ENCODE measurements around the gene ZFYVE19. TPM values are rescaled to one million over a fixed set of nuclear protein-coding genes. Genes with fewer than 3 reads are reported as not detected.

ZFYVE19 gene
- total and polyA plus RNA-seq, 2 donors (not counting 3 experiments of a cell fraction or from before 2014, with no cell fraction given) = 29.7 to 47.2 TPM

DNA sequence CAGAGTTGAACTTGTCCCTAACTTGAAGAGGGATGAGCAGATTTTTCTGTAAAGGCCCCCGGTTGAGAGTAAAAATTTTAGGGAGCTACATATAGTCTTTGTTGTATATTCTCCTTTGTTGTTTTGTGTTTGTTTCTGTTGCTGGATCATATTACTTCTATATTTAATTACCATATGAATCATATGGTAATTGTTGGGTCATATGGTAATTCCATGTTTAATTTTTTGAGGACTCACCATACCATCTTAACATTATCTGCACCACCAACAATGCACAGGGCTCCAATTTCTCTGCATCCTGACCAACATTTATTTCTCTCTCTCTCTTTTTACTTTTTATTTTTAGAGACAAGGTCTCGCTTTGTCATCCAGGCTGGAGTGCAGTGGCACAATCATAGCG lies 7.4 kb upstream of the ZFYVE19 start:
- H3K9ac ChIP-seq (replicated peaks; ENCODE audit: extremely low read depth, insufficient read depth, low read length) = no peak overlapping the region
- dilution Hi-C loops (cut with MboI; ENCODE audit: extremely low pct_ligation_motif_present, low sequenced_read_pairs) (no loop called here), intact Hi-C loops (cut with micrococcal nuclease) (no loop called here)
- FAIRE-seq (no peak), DNase-seq (ENCODE audit: low read depth, low spot score) (no peak)
- BruUV-seq (replicated peaks) = no TSS peak
- no peak overlapping the region for H3K4me2 ChIP-seq (ENCODE audit: insufficient read depth, low read length)
- H4K20me1 ChIP-seq (replicated peaks; ENCODE audit: control insufficient read depth, extremely low read depth, insufficient read depth, low read length) = no peaks in the 10 kb centered on the region
- POLR2A ChIA-PET = no interaction called here
- H3K79me2 ChIP-seq (ENCODE audit: control insufficient read depth, insufficient read depth, low read length) = peaks cover 33% of the 10 kb centered on the region
- H3K9me3 ChIP-seq (replicated peaks; ENCODE audit: control insufficient read depth, insufficient read depth, low read length) = no peaks in the 10 kb centered on the region
- H2AFZ ChIP-seq (ENCODE audit: low read depth, low read length) = no peak overlapping the region
- CTCF ChIA-PET = no interaction called here
- H3K27me3 ChIP-seq (ENCODE audit: control insufficient read depth in 2 of 2, insufficient read depth in 2 of 2, low read length in 2 of 2) = no peaks in the 10 kb centered on the region
- H3K4me1 ChIP-seq (ENCODE audit: control insufficient read depth, extremely low read depth, insufficient read depth, low read length) = peaks cover 25% of the 10 kb centered on the region
- H3K4me3 ChIP-seq (replicated peaks in 1 of 3; ENCODE audit: insufficient read depth in 1 of 3, low read depth in 1 of 3, low read length in 3 of 3) = no peak overlapping the region
- peaks cover 0 to 2% of the 10 kb centered on the region in 2 experiments for H3K36me3 ChIP-seq (ENCODE audit: control insufficient read depth in 2 of 2, extremely low read depth in 1 of 2, insufficient read depth in 2 of 2, low read length in 2 of 2)
- no peak for TF ChIP-seq MYC (IDR thresholded peaks at IDR 0.05; ENCODE audit: low read depth, low read length)
- H3K9me1 ChIP-seq (replicated peaks; ENCODE audit: control insufficient read depth, extremely low read depth, insufficient read depth, low read length) = no peaks in the 10 kb centered on the region
- no peak overlapping the region for H3K27ac ChIP-seq (ENCODE audit: insufficient read depth, low read depth, low read length)

DNA sequence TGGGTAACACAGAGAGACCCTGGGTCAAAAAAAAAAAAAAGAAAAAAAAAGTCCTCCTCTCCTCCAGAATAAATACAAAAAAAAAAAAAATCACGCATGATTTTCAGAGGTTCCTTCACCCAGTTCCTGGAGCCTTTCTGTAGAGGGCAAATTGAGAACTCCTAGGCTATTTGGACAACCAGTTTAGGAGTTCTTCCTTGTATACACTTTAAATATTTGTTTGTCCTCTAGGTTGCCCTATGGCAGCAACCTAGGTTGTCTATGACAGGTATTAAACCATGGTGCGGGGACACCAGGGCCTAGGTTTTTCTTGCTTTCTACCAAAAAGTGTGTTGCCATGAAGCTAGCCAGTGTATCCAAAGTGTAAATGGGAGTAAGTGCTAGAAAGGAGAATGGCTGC lies 3.8 kb upstream of the ZFYVE19 start:
- H3K4me3 ChIP-seq (replicated peaks in 1 of 3; ENCODE audit: insufficient read depth in 1 of 3, low read depth in 1 of 3, low read length in 3 of 3) = no peak overlapping the region
- H3K9me1 ChIP-seq (replicated peaks; ENCODE audit: control insufficient read depth, extremely low read depth, insufficient read depth, low read length) = no peaks in the 10 kb centered on the region
- intact Hi-C loops (cut with micrococcal nuclease) = loop anchor here (10.0 kb wide), 1 partner anchor 208 kb away; the partner anchor contains the start of gene KNL1
- no TSS peak for BruUV-seq (replicated peaks)
- dilution Hi-C loops (cut with MboI; ENCODE audit: extremely low pct_ligation_motif_present, low sequenced_read_pairs) = no loop called here
- no peak overlapping the region for H3K4me2 ChIP-seq (ENCODE audit: insufficient read depth, low read length)
- no peak overlapping the region for H3K9ac ChIP-seq (replicated peaks; ENCODE audit: extremely low read depth, insufficient read depth, low read length)
- CTCF ChIA-PET = interaction anchor here (1.2 to 1.4 kb wide), 2 partner anchors 18 to 56 kb away, joined by 3 to 5 read pairs; no protein-coding TSS in a partner anchor
- peaks cover 32% of the 10 kb centered on the region for H3K79me2 ChIP-seq (ENCODE audit: control insufficient read depth, insufficient read depth, low read length)
- H3K9me3 ChIP-seq (replicated peaks; ENCODE audit: control insufficient read depth, insufficient read depth, low read length) = no peaks in the 10 kb centered on the region
- no peaks in the 10 kb centered on the region for H3K27me3 ChIP-seq (ENCODE audit: control insufficient read depth in 2 of 2, insufficient read depth in 2 of 2, low read length in 2 of 2)
- no peak overlapping the region for H3K27ac ChIP-seq (ENCODE audit: insufficient read depth, low read depth, low read length)
- FAIRE-seq (no peak), DNase-seq (ENCODE audit: low read depth, low spot score) (no peak)
- peaks cover 0 to 2% of the 10 kb centered on the region in 2 experiments for H3K36me3 ChIP-seq (ENCODE audit: control insufficient read depth in 2 of 2, extremely low read depth in 1 of 2, insufficient read depth in 2 of 2, low read length in 2 of 2)
- no peak overlapping the region for H2AFZ ChIP-seq (ENCODE audit: low read depth, low read length)
- H3K4me1 ChIP-seq (ENCODE audit: control insufficient read depth, extremely low read depth, insufficient read depth, low read length) = peaks cover 11% of the 10 kb centered on the region
- POLR2A ChIA-PET = no interaction called here
- no peak for TF ChIP-seq EZH2 (IDR thresholded peaks at IDR 0.05; ENCODE audit: borderline replicate concordance, low read depth, low read length, severe bottlenecking)
- TF ChIP-seq MYC (IDR thresholded peaks at IDR 0.05; ENCODE audit: low read depth, low read length) = no peak
- no peak for TF ChIP-seq GATA2 (IDR thresholded peaks at IDR 0.05; ENCODE audit: insufficient read depth, insufficient read length, low read depth, low read length)
- H4K20me1 ChIP-seq (replicated peaks; ENCODE audit: control insufficient read depth, extremely low read depth, insufficient read depth, low read length) = no peaks in the 10 kb centered on the region

Measured in endothelial cell of umbilical vein (primary cell).